OCI-LY1 (cell line): ENCODE measurements around the gene SMCO2.

Experiments used
- H2AFZ ChIP-seq: fragments of 200-600 bp; sonication (generic), shearing (Covaris generic); 2 replicates; pipeline ENCODE4 v1.6.0; 2014; ENCODE audit warnings: antibody characterized with exemption, mild to moderate bottlenecking, low read length
- H3F3A ChIP-seq: fragments of 200-600 bp; sonication (generic), shearing (Covaris generic); 2 replicates; pipeline ENCODE4 v1.6.0; 2014; ENCODE audit warnings: mild to moderate bottlenecking, antibody characterized with exemption, low read length, moderate library complexity; ENCODE audit not compliant: insufficient read depth
- H3K27ac ChIP-seq: fragments of 200-600 bp; sonication (generic); 2 replicates; pipeline ENCODE4 v1.5.1; 2014; ENCODE audit warnings: low read length, mixed run types, mild to moderate bottlenecking, low read depth; ENCODE audit not compliant: poor library complexity, severe bottlenecking
- H3K27me3 ChIP-seq: fragments of 200-600 bp; sonication (generic); 2 replicates; pipeline ENCODE4 v1.6.0; 2014; ENCODE audit warnings: antibody characterized with exemption, mild to moderate bottlenecking, low read length, moderate library complexity; ENCODE audit not compliant: insufficient read depth
- H3K36me3 ChIP-seq: fragments of 200-600 bp; sonication (generic); 2 replicates; pipeline ENCODE4 v1.6.1; 2014; ENCODE audit warnings: mild to moderate bottlenecking, antibody characterized with exemption, low read length, moderate library complexity, mixed read lengths; ENCODE audit not compliant: insufficient read depth
- H3K4me1 ChIP-seq: fragments of 200-600 bp; sonication (generic); 2 replicates; pipeline ENCODE4 v1.5.1; 2014; ENCODE audit warnings: mild to moderate bottlenecking, low read length, moderate library complexity; ENCODE audit not compliant: insufficient read depth, severe bottlenecking
- H3K4me2 ChIP-seq: fragments of 200-600 bp; sonication (generic), shearing (Covaris generic); 2 replicates; pipeline ENCODE4 v1.6.1; 2014; ENCODE audit warnings: low read length
- H3K4me3 ChIP-seq: fragments of 200-600 bp; sonication (generic); 2 replicates; pipeline ENCODE4 v1.5.1; 2014; ENCODE audit warnings: low read length, low read depth, mild to moderate bottlenecking, mixed read lengths; ENCODE audit not compliant: poor library complexity, severe bottlenecking
- H3K79me2 ChIP-seq: fragments of 200-600 bp; shearing (Covaris generic); 2 replicates; pipeline ENCODE4 v1.6.1; 2016; ENCODE audit warnings: mixed run types, low read length, mixed read lengths; ENCODE audit not compliant: insufficient read depth
- H3K9ac ChIP-seq: fragments of 200-600 bp; sonication (generic), shearing (Covaris generic); 2 replicates; pipeline ENCODE4 v1.6.1; 2014; ENCODE audit warnings: mild to moderate bottlenecking, low read length, mixed read lengths
- H3K9me2 ChIP-seq: fragments of 200-600 bp; sonication (generic), shearing (Covaris generic); 2 replicates; pipeline ENCODE4 v1.6.1; 2014; ENCODE audit warnings: low read depth, mild to moderate bottlenecking, low read length, mixed read lengths
- H3K9me3 ChIP-seq: fragments of 200-600 bp; shearing (Covaris generic); 2 replicates; pipeline ENCODE4 v1.6.1; 2014; ENCODE audit warnings: low read length, mixed read lengths
- H4K20me1 ChIP-seq: fragments of 200-600 bp; sonication (generic), shearing (Covaris generic); 2 replicates; pipeline ENCODE4 v1.6.0; 2016; ENCODE audit warnings: mild to moderate bottlenecking, low read length; ENCODE audit not compliant: insufficient read depth
- EZH2 ChIP-seq: fragments of 200-600 bp; sonication (generic), shearing (Covaris generic); IDR thresholded peaks from 2 replicates; pipeline ENCODE4 v1.8.0; 2017; ENCODE audit warnings: borderline replicate concordance, mixed run types, mild to moderate bottlenecking, antibody characterized with exemption, low read length, moderate library complexity, mixed read lengths
- TF ChIP-seq, protein P1 (sequence below): fragments of 200-600 bp; sonication (generic), shearing (Covaris generic); IDR thresholded peaks from 2 replicates; pipeline ENCODE4 v1.5.1; 2017; ENCODE audit warnings: mild to moderate bottlenecking, antibody characterized with exemption, low read length, moderate library complexity, mixed read lengths

The SMCO2 gene

DNA sequence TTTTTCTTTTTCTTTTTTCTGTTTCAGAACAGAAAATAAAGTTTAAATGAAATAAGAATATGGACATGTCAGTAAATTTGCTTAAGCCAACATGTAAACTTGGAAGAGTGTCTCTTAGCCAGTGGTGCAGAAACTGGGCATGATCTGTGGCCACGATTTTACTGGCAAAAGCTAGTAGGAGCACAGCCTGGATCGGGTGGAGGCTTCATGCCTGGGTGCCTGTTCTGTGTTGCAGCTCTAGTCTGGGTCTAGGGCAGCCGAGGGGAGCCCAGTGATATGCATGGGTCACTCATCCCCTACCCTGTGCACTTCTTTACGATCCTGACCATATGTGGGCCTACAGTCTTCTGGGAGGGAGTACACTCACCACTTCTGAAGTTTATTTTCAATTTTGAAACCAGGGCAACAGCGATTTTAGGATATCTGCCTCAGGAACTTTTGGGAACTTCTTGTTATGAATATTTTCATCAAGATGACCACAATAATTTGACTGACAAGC, 45.6 kb upstream of the SMCO2 start:
- no peaks in the 10 kb centered on the region for H3K4me1 ChIP-seq
- no peaks in the 10 kb centered on the region for H3K79me2 ChIP-seq
- H3K9me2 ChIP-seq = no peaks in the 10 kb centered on the region
- no peaks in the 10 kb centered on the region for H3K9me3 ChIP-seq
- no peaks in the 10 kb centered on the region for H3K27me3 ChIP-seq
- H3K27ac ChIP-seq = no peak overlapping the region
- TF ChIP-seq, protein P1, sequence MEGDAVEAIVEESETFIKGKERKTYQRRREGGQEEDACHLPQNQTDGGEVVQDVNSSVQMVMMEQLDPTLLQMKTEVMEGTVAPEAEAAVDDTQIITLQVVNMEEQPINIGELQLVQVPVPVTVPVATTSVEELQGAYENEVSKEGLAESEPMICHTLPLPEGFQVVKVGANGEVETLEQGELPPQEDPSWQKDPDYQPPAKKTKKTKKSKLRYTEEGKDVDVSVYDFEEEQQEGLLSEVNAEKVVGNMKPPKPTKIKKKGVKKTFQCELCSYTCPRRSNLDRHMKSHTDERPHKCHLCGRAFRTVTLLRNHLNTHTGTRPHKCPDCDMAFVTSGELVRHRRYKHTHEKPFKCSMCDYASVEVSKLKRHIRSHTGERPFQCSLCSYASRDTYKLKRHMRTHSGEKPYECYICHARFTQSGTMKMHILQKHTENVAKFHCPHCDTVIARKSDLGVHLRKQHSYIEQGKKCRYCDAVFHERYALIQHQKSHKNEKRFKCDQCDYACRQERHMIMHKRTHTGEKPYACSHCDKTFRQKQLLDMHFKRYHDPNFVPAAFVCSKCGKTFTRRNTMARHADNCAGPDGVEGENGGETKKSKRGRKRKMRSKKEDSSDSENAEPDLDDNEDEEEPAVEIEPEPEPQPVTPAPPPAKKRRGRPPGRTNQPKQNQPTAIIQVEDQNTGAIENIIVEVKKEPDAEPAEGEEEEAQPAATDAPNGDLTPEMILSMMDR = no peak
- no peak for TF ChIP-seq EZH2
- H4K20me1 ChIP-seq = no peaks in the 10 kb centered on the region
- no peak overlapping the region for H3K9ac ChIP-seq
- H3K36me3 ChIP-seq = no peaks in the 10 kb centered on the region
- H3K4me2 ChIP-seq = no peak overlapping the region
- no peak overlapping the region for H3K4me3 ChIP-seq
- no peak overlapping the region for H2AFZ ChIP-seq
- H3F3A ChIP-seq = no peaks in the 10 kb centered on the region

DNA sequence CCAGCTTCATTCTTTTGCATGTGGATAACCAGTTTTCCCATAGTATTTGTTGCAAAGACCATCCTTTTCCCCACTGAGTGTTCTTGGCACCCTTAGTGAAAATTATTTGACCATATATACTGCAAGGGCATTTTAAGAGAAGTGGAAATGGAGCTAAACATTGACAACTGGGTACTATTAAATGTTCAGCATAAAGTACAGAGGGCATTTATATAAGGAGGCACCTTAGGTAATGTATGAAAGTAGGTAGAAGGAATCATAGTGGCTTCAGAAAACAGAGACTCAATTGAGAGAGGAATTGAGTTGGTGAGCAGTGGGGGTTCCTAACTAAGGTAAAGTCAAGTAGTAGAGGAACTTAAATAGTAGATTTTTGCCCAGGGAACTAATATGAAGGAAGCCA, 34.5 kb upstream of the SMCO2 start:
- TF ChIP-seq, protein P1 = no peak
- no peak for TF ChIP-seq EZH2
- H3K9me3 ChIP-seq = no peaks in the 10 kb centered on the region
- H2AFZ ChIP-seq = no peak overlapping the region
- no peaks in the 10 kb centered on the region for H3K36me3 ChIP-seq
- H3K27ac ChIP-seq = no peak overlapping the region
- H3K79me2 ChIP-seq = no peaks in the 10 kb centered on the region
- H3K4me3 ChIP-seq = no peak overlapping the region
- H3K27me3 ChIP-seq = no peaks in the 10 kb centered on the region
- no peaks in the 10 kb centered on the region for H3K9me2 ChIP-seq
- no peaks in the 10 kb centered on the region for H3F3A ChIP-seq
- no peaks in the 10 kb centered on the region for H3K4me1 ChIP-seq
- H4K20me1 ChIP-seq = no peaks in the 10 kb centered on the region
- H3K9ac ChIP-seq = no peak overlapping the region
- no peak overlapping the region for H3K4me2 ChIP-seq

DNA sequence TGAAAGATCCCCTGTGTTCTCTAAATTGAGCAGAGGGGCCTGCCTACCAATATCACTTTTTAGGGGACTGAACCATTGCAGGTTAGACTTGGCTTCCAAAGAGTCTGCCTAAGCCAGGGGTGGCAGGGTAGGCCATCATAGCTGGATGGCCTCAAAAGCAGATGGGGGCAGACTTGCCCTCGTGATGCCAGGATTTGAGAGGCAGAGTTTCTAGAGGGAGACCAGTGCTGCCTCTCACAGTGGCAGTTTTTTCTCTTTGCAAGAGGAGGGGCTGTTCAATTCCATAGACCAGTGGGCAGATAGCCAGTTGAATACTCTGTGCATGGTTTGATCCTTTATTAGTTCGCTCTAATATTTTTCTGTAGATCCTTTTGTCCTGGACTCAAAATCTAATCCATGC, 23.8 kb upstream of the SMCO2 start:
- no peaks in the 10 kb centered on the region for H3F3A ChIP-seq
- no peaks in the 10 kb centered on the region for H3K79me2 ChIP-seq
- no peaks in the 10 kb centered on the region for H4K20me1 ChIP-seq
- H3K9me3 ChIP-seq = no peaks in the 10 kb centered on the region
- no peak overlapping the region for H3K4me3 ChIP-seq
- no peak overlapping the region for H2AFZ ChIP-seq
- no peaks in the 10 kb centered on the region for H3K9me2 ChIP-seq
- TF ChIP-seq EZH2 = no peak
- TF ChIP-seq, protein P1 = no peak
- H3K9ac ChIP-seq = no peak overlapping the region
- H3K27me3 ChIP-seq = no peaks in the 10 kb centered on the region
- H3K4me2 ChIP-seq = no peak overlapping the region
- H3K36me3 ChIP-seq = no peaks in the 10 kb centered on the region
- no peak overlapping the region for H3K27ac ChIP-seq
- no peaks in the 10 kb centered on the region for H3K4me1 ChIP-seq
